HepG2 (cell line): ENCODE measurements around the gene MORN3.
"Not testable (repeated sequence)": the region's sequence is repeated elsewhere in the genome, so short reads cannot be mapped to it uniquely, and the experiment has no call there.

Experiments
- CBX1 ChIP-seq: IDR thresholded peaks from one replicate; pipeline ENCODE4 v1.6.1; 2016; ENCODE audit warnings: antibody characterized with exemption, low read depth
- PHF8 ChIP-seq: sonication (generic); formaldehyde crosslinking; IDR thresholded peaks from 2 replicates; pipeline ENCODE4 v1.5.0; 2020; ENCODE audit warnings: missing genetic modification reagents
- RELA ChIP-seq: sonication (generic); formaldehyde crosslinking; IDR thresholded peaks from 2 replicates; pipeline ENCODE4 v1.4.0; 2020; ENCODE audit warnings: missing genetic modification reagents
- REST ChIP-seq, 2 experiments: IDR thresholded peaks; 2 replicates each; pipeline ENCODE4 v1.6.1; 2011 to 2012; ENCODE audit warnings: low read length in 2 of 2, borderline replicate concordance in 1 of 2, low read depth in 1 of 2, mild to moderate bottlenecking in 1 of 2, moderate library complexity in 1 of 2
- SAFB2 ChIP-seq: sonication (generic); formaldehyde crosslinking; IDR thresholded peaks from 2 replicates; pipeline ENCODE4 v1.5.1; 2020; ENCODE audit warnings: missing genetic modification reagents, low read depth, mild to moderate bottlenecking, borderline replicate concordance
- SETDB1 ChIP-seq: sonication (generic); formaldehyde crosslinking; IDR thresholded peaks from 2 replicates; pipeline ENCODE4 v1.5.1; 2020; ENCODE audit warnings: missing genetic modification reagents, mild to moderate bottlenecking, borderline replicate concordance
- SIN3A ChIP-seq: IDR thresholded peaks from 2 replicates; pipeline ENCODE4 v1.6.1; 2011; ENCODE audit warnings: low read depth, mild to moderate bottlenecking, control low read depth, low read length, borderline replicate concordance
- TCF7 ChIP-seq: sonication (generic); IDR thresholded peaks from 2 replicates; pipeline ENCODE4 v1.6.1; 2016; ENCODE audit warnings: antibody characterized with exemption, low read depth
- ZNF230 ChIP-seq: sonication (generic); formaldehyde crosslinking; IDR thresholded peaks from 2 replicates; pipeline ENCODE4 v1.4.0; 2020; ENCODE audit warnings: mild to moderate bottlenecking, missing genetic modification reagents
- TF ChIP-seq, protein P1 (sequence below): sonication (generic); formaldehyde crosslinking; IDR thresholded peaks from 2 replicates; pipeline ENCODE4 v1.5.0; 2020; ENCODE audit warnings: mild to moderate bottlenecking, missing genetic modification reagents, moderate library complexity

- TF ChIP-seq, protein P1, sequence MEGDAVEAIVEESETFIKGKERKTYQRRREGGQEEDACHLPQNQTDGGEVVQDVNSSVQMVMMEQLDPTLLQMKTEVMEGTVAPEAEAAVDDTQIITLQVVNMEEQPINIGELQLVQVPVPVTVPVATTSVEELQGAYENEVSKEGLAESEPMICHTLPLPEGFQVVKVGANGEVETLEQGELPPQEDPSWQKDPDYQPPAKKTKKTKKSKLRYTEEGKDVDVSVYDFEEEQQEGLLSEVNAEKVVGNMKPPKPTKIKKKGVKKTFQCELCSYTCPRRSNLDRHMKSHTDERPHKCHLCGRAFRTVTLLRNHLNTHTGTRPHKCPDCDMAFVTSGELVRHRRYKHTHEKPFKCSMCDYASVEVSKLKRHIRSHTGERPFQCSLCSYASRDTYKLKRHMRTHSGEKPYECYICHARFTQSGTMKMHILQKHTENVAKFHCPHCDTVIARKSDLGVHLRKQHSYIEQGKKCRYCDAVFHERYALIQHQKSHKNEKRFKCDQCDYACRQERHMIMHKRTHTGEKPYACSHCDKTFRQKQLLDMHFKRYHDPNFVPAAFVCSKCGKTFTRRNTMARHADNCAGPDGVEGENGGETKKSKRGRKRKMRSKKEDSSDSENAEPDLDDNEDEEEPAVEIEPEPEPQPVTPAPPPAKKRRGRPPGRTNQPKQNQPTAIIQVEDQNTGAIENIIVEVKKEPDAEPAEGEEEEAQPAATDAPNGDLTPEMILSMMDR: not testable (repeated sequence)
- TF ChIP-seq REST (IDR thresholded peaks at IDR 0.05; ENCODE audit: borderline replicate concordance in 1 of 2, low read depth in 1 of 2, low read length in 2 of 2); SIN3A; CBX1; TCF7; SAFB2 (CRISPR knock-in tag); RELA; PHF8 (CRISPR knock-in tag); ZNF230; SETDB1 (CRISPR knock-in tag): not testable (repeated sequence)
These were observed 2.6 kb downstream of the MORN3 start for GRCh38 chr12:121666829-121667228.
